H9 (cell line): ENCODE results near the gene PTPRC. TPM values are rescaled to one million over a fixed set of nuclear protein-coding genes. Genes with fewer than 3 reads are reported as not detected.

Source experiments
- DNase-seq: peaks from one replicate; pipeline ENCODE4 v3.0.0-alpha.2; 2017
- H2AFZ ChIP-seq: one replicate; pipeline ENCODE4 v1.6.1; 2013; ENCODE audit warnings: mild to moderate bottlenecking, low read length, control low read depth, moderate library complexity
- H2AK5ac ChIP-seq: 2 replicates; pipeline ENCODE4 v1.6.1; 2013; ENCODE audit warnings: low read length, control low read depth, mixed read lengths; ENCODE audit not compliant: insufficient read length
- H2BK120ac ChIP-seq: one replicate; pipeline ENCODE4 v1.6.1; 2013; ENCODE audit warnings: low read depth, mild to moderate bottlenecking, low read length, control low read depth, inconsistent platforms; ENCODE audit not compliant: poor library complexity, severe bottlenecking
- H2BK12ac ChIP-seq: 2 replicates; pipeline ENCODE4 v1.6.1; 2013; ENCODE audit warnings: low read length, control low read depth, mixed read lengths, low read depth; ENCODE audit not compliant: insufficient read length
- H2BK15ac ChIP-seq: 2 replicates; pipeline ENCODE4 v1.6.1; 2013; ENCODE audit warnings: low read depth, low read length, control low read depth
- H2BK20ac ChIP-seq: one replicate; pipeline ENCODE4 v1.6.1; 2013; ENCODE audit warnings: low read depth, mild to moderate bottlenecking, low read length, control low read depth, inconsistent platforms; ENCODE audit not compliant: poor library complexity, severe bottlenecking
- H2BK5ac ChIP-seq: 2 replicates; pipeline ENCODE4 v1.6.1; 2013; ENCODE audit warnings: low read length, control low read depth, mixed read lengths; ENCODE audit not compliant: insufficient read length
- H3K14ac ChIP-seq: 2 replicates; pipeline ENCODE4 v1.6.1; 2013; ENCODE audit warnings: low read length, control low read depth; ENCODE audit not compliant: insufficient read depth
- H3K18ac ChIP-seq: 2 replicates; pipeline ENCODE4 v1.6.1; 2013; ENCODE audit warnings: low read depth, mild to moderate bottlenecking, mixed read lengths, low read length, control low read depth; ENCODE audit not compliant: insufficient read length
- H3K23ac ChIP-seq: 2 replicates; pipeline ENCODE4 v1.6.1; 2013; ENCODE audit warnings: low read length, control low read depth, mixed read lengths, low read depth; ENCODE audit not compliant: insufficient read length
- H3K23me2 ChIP-seq: 2 replicates; pipeline ENCODE4 v1.6.1; 2013; ENCODE audit warnings: low read depth, mild to moderate bottlenecking, mixed read lengths, low read length, control low read depth; ENCODE audit not compliant: insufficient read length, poor library complexity, severe bottlenecking
- H3K27ac ChIP-seq: 2 replicates; pipeline ENCODE4 v1.5.1; 2013; ENCODE audit warnings: low read length, control low read depth, mixed read lengths, low read depth; ENCODE audit not compliant: insufficient read length
- H3K27me3 ChIP-seq: 2 replicates; pipeline ENCODE4 v1.6.1; 2013; ENCODE audit warnings: low read length, control low read depth, inconsistent platforms; ENCODE audit not compliant: insufficient read depth
- H3K4ac ChIP-seq: 2 replicates; pipeline ENCODE4 v1.6.1; 2013; ENCODE audit warnings: low read depth, mild to moderate bottlenecking, control low read depth, inconsistent platforms, low read length, moderate library complexity
- H3K4me1 ChIP-seq: 2 replicates; pipeline ENCODE4 v1.6.1; 2013; ENCODE audit warnings: low read length, control low read depth, inconsistent platforms; ENCODE audit not compliant: insufficient read depth
- H3K4me2 ChIP-seq: 2 replicates; pipeline ENCODE4 v1.6.1; 2013; ENCODE audit warnings: low read length, control low read depth, mixed read lengths; ENCODE audit not compliant: insufficient read length, insufficient read depth
- H3K56ac ChIP-seq: 2 replicates; pipeline ENCODE4 v1.6.1; 2013; ENCODE audit warnings: low read depth, mild to moderate bottlenecking, mixed read lengths, low read length, control low read depth; ENCODE audit not compliant: insufficient read length
- H3K79me1 ChIP-seq: 2 replicates; pipeline ENCODE4 v1.6.1; 2013; ENCODE audit warnings: low read depth, mild to moderate bottlenecking, moderate library complexity, low read length, control low read depth, inconsistent platforms; ENCODE audit not compliant: insufficient read depth, poor library complexity, severe bottlenecking
- H3K79me2 ChIP-seq: 2 replicates; pipeline ENCODE4 v1.6.1; 2013; ENCODE audit warnings: low read length, control low read depth, inconsistent platforms; ENCODE audit not compliant: insufficient read depth
- H3K9ac ChIP-seq: 2 replicates; pipeline ENCODE4 v1.6.1; 2013; ENCODE audit warnings: low read length, control low read depth, mixed read lengths; ENCODE audit not compliant: insufficient read length; ENCODE audit errors: extremely low read depth
- H3K9me3 ChIP-seq: one replicate; pipeline ENCODE4 v1.6.1; 2013; ENCODE audit warnings: low read depth, low read length, inconsistent platforms; ENCODE audit not compliant: control insufficient read depth
- H3T11ph ChIP-seq: one replicate; pipeline ENCODE4 v1.6.1; 2013; ENCODE audit warnings: mild to moderate bottlenecking, low read length, control low read depth, inconsistent platforms
- H4K20me1 ChIP-seq: one replicate; pipeline ENCODE4 v1.6.1; 2013; ENCODE audit not compliant: control insufficient read depth, insufficient read length, insufficient read depth
- H4K5ac ChIP-seq: 2 replicates; pipeline ENCODE4 v1.6.1; 2013; ENCODE audit warnings: low read depth, mild to moderate bottlenecking, mixed read lengths, low read length, control low read depth; ENCODE audit not compliant: insufficient read length
- H4K8ac ChIP-seq: replicated peaks from 2 replicates; pipeline ENCODE4 v1.6.1; 2013; ENCODE audit warnings: low read length, control low read depth, mixed read lengths, low read depth; ENCODE audit not compliant: insufficient read length
- H4K91ac ChIP-seq: 2 replicates; pipeline ENCODE4 v1.6.1; 2013; ENCODE audit warnings: low read depth, mild to moderate bottlenecking, moderate library complexity, mixed read lengths, low read length, control low read depth; ENCODE audit not compliant: insufficient read length
- H3K27ac Mint-ChIP-seq, 3 experiments: 2 replicates in 2 of 3; 3 replicates in 1 of 3; pipeline ENCODE4 v1.8.0; 2020 to 2021; ENCODE audit warnings: mixed read lengths in 3 of 3, mild to moderate bottlenecking in 1 of 3, moderate library complexity in 1 of 3
- H3K27me3 Mint-ChIP-seq: 2 replicates; pipeline ENCODE4 v1.8.0; 2021; ENCODE audit warnings: low read depth, mild to moderate bottlenecking, moderate library complexity, mixed read lengths
- H3K36me3 Mint-ChIP-seq, 3 experiments: 2 replicates in 2 of 3; 3 replicates in 1 of 3; pipeline ENCODE4 v1.8.0; 2020 to 2021; ENCODE audit warnings: low read depth in 3 of 3, mixed read lengths in 3 of 3; ENCODE audit not compliant: insufficient read depth in 1 of 3
- H3K4me1 Mint-ChIP-seq, 2 experiments: 2 replicates each; pipeline ENCODE4 v1.8.0; 2020; ENCODE audit warnings: mixed read lengths in 2 of 2
- H3K4me3 Mint-ChIP-seq, 2 experiments: 2 replicates in 1 of 2; 3 replicates in 1 of 2; pipeline ENCODE4 v1.8.0; 2020 to 2021; ENCODE audit warnings: mild to moderate bottlenecking in 2 of 2, mixed read lengths in 2 of 2, moderate library complexity in 1 of 2
- H3K9me3 Mint-ChIP-seq, 2 experiments: 2 replicates in 1 of 2; 3 replicates in 1 of 2; pipeline ENCODE4 v1.8.0; 2020; ENCODE audit warnings: mild to moderate bottlenecking in 2 of 2, mixed read lengths in 2 of 2, moderate library complexity in 1 of 2
- WGBS: extraction: QIAGEN DNeasy Blood & Tissue Kit; methylation state at CpG from one replicate; pipeline ENCODE4 v1.1.7; 2013; ENCODE audit warnings: missing lambda C conversion rate, low lambda C conversion rate, mixed read lengths; ENCODE audit not compliant: insufficient read length; ENCODE audit errors: extremely low coverage; 5-methylcytosine and 5-hydroxymethylcytosine counted together
- total RNA-seq: library from RNA; stranded (reverse); gene quantifications from 2 replicates; pipeline ENCODE4 v1.2.1, GENCODE V29; 2021
- TF ChIP-seq, protein P1 (sequence below): fragments of 200-600 bp; sonication (generic); conservative IDR thresholded peaks from 3 replicates; pipeline ENCODE4 v1.8.0; 2021; ENCODE audit warnings: antibody characterized with exemption, mild to moderate bottlenecking

Gene PTPRC
- total RNA-seq, 1 experiment from 2014 or later: not detected

DNA sequence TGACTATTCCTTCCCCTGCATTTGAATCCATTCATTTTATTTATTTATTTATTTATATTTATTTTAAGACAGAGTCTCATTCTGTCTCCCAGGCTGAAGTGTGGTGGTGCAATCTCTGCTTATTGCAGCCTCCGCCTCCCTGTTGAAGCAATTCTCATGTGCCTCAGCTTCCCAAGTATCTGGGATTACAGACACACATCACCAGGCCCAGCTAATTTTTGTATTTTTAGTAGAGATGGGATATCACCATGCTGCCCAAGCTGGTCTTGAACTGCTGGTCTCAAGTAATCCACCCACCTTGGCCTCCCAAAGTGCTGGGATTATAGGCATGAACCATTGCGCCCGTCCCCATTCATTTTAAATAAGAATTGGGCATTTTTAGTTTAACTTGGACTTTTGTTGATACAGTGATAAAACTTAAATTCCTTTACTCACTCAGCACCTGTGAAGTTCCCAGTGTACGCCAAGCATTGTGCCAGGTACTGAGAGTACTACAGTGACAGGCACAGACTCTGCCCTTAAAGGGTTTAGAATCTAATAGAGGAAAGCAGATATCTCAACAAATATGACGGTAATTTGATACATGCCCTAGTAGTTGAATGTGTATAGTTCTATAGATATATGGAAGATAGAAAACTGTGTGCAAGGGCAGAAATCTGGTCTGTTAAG, 90.5 kb downstream of the PTPRC start:
- Mint-ChIP-seq H3K9me3 (peaks cover 0 to 3% of the 10 kb centered on the region in 2 experiments; a peak in 2 of 5 replicates), H3K27me3 (no peaks in the 10 kb centered on the region), H3K27ac (peak overlapping the region in 1 of 3 experiments; percentile 46; a peak in 2 of 7 replicates), H3K4me3 (no peak overlapping the region), H3K4me1 (peaks cover 9 to 14% of the 10 kb centered on the region in 2 experiments), H3K36me3 (no peaks in the 10 kb centered on the region)
- Histone ChIP-seq H3K79me2 (no peaks in the 10 kb centered on the region), H3K9ac (no peak overlapping the region), H3T11ph (no peak overlapping the region), H3K18ac (no peak overlapping the region), H2AFZ (no peak overlapping the region), H2BK15ac (no peak overlapping the region), H3K4me2 (no peak overlapping the region), H2BK12ac (no peak overlapping the region), H4K91ac (no peak overlapping the region), H3K27me3 (no peaks in the 10 kb centered on the region), H3K4me1 (no peaks in the 10 kb centered on the region; the same call in none of the 2 replicates), H3K79me1 (no peaks in the 10 kb centered on the region), H3K9me3 (no peaks in the 10 kb centered on the region), H3K27ac (no peak overlapping the region), H3K56ac (no peak overlapping the region), H3K23ac (no peak overlapping the region), H2BK20ac (no peak overlapping the region), H3K14ac (no peak overlapping the region), H4K20me1 (no peaks in the 10 kb centered on the region), H4K5ac (no peak overlapping the region), H2BK120ac (no peak overlapping the region), H3K23me2 (no peaks in the 10 kb centered on the region), H2BK5ac (no peak overlapping the region), H3K4ac (no peak overlapping the region), H4K8ac (no peak overlapping the region), H2AK5ac (peak overlapping the region; percentile 72)
- TF ChIP-seq, protein P1, sequence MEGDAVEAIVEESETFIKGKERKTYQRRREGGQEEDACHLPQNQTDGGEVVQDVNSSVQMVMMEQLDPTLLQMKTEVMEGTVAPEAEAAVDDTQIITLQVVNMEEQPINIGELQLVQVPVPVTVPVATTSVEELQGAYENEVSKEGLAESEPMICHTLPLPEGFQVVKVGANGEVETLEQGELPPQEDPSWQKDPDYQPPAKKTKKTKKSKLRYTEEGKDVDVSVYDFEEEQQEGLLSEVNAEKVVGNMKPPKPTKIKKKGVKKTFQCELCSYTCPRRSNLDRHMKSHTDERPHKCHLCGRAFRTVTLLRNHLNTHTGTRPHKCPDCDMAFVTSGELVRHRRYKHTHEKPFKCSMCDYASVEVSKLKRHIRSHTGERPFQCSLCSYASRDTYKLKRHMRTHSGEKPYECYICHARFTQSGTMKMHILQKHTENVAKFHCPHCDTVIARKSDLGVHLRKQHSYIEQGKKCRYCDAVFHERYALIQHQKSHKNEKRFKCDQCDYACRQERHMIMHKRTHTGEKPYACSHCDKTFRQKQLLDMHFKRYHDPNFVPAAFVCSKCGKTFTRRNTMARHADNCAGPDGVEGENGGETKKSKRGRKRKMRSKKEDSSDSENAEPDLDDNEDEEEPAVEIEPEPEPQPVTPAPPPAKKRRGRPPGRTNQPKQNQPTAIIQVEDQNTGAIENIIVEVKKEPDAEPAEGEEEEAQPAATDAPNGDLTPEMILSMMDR: no peak
- DNase-seq: no peak
- no CpG with 5 or more reads among the region's 5 CpGs for WGBS
